Medulla oblongata (tissue), 1 donor: Measurements from ENCODE around the gene SCRN1.

Experiments
- DNase-seq: peaks from one replicate; pipeline ENCODE4 v3.0.0-alpha.2; 2015; ENCODE audit errors: extremely low spot score

Gene SCRN1

DNA sequence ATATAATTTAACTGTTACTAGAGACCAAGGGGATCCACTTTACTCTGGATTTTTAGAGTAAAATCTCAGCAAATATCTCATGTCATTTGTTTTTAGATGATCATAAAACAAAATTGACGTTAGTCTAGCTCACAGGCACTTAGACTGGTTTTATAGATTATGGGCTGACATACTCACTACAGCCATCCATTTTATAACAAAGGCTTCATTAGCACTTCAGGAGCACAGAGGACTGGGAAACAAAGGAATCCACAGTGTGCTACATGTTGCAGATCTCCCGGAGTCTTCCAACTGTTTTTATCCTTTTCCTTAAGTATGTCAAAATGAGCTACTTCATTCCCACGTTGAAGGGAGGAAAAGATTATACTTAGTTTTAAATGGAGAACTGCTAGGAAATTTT, 15.9 kb upstream of the SCRN1 start:
- peak; percentile 29 for DNase-seq

DNA sequence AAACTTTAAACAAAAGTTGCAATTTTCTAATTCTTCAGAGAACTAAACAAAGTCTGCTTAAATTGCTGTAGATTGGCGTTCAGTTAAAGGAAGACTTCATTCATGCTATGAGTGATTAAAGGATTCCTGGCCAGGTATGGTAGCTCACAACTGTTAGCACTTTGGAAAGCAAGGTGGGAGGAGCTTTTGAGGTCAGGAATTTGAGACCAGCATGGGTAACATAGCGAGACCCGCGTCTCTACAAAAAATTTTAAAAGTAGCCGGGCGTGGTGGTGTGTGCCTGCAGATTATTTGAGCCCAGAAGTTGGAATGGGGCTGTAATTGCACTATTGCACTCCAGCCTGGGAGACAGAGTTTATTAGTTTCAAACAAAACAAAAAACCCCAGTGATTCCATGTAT, 13.5 kb upstream of the SCRN1 start:
- no peak for DNase-seq

DNA sequence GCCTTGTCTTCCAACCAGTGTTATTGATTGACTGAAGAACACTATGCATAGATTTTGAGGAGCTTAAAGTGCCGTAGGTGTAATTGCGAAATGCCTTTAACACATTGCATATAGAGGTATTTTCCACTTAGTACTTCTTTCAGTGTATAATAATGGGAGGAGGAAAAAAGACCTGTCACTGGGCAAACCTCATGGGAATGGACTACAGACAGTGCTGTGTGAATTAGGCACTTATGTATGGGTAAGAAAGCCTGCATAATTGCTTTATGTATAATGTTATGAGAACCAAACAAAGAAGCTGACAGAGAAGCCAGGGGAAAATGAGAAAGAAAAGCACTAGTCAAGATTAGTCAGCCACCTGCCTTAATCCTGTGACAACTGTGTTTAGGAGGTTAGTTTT, 12.4 kb upstream of the SCRN1 start:
- DNase-seq: no peak

DNA sequence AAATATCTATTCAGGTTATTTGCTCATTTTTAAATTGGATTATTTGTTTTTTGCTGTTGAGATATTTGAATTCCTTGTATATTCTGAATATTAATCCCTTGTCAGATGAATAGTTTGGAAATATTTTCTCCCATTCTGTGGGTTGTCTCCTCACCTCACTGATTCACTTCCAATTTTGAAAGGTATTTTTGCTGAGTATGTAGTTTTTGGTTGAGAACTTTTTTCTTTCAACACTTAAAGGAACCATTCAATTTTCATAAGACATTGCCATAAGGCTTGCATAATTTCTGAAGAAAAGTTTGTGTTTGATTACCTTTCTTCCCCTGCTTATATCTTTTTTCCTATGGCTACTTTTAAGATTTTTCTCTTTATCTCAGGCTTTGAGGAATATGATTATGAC, 8.9 kb upstream of the SCRN1 start:
- DNase-seq: no peak

DNA sequence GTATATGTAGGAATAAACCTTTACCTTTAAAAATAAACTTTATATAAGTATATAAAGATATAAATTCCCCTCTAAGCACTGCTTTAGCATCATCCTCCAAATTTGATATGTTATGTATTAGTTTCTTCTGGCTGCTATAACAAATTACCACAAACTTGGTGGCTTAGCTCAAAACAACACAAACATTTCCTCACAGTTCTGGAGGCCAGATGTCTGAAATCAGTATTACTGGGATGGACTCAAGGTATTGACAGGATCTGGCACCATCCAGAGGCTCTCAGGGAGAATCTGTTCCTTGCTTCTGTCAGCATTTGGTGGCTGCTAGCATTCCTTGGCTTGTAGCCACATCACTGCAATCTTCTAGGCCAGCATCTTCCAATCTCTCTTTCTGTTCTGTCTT, 6.7 kb upstream of the SCRN1 start:
- no peak for DNase-seq

DNA sequence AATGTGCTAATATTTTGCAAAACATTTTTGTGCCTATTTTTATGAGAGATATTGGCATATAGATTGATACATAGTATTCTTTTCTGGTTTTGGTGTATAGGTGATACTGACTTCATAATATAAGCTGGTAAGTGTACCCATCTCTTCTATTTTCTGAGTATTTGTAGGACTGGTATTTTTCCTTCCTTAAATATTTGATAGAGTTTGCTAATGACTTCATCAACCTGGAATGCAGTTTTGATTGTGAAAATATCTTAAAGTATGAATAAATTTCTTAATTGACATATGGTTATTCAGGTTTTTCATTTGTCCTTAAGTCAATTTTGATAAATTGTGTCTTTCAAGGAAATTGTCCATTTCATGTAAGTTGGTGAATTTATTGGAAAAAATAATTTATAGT, 6.1 kb upstream of the SCRN1 start:
- no peak for DNase-seq

DNA sequence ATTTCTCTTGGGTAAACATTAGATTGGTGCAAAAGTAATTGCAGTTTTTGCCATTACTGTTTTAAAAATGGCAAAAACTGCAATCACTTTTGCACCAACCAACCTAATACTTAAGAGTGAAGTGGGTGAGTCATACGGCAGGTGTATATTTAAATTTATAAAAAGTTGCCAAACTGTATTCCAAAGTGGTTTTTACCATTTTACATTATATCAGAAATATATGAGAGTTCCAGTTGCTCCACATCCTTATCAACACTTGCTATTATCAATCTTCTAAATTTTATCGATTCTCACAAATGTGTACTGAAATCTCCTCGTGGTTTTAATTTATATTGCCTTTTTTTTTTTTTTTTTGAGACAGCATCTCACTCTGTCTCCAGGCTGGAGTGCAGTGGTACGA, 3.5 kb upstream of the SCRN1 start:
- DNase-seq: no peak

DNA sequence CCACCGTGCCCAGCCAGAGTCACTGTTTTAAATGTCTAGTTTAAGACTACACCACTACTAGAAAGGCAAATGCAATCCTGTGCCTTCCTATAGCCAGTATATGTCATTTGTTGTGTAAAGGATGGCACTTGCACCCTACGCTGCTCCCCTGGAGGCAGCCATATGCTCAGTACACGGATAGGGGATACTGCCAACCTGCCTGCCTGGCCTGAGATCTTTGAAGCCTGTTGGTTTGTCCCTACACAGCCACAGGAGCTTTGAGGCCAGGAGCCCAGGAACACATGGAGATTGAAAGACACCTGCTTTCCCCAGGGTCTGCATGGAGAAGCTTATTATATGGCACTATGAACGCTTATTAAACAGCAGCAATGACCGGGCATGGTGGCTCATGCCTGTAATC, 2.3 kb upstream of the SCRN1 start:
- no peak for DNase-seq

DNA sequence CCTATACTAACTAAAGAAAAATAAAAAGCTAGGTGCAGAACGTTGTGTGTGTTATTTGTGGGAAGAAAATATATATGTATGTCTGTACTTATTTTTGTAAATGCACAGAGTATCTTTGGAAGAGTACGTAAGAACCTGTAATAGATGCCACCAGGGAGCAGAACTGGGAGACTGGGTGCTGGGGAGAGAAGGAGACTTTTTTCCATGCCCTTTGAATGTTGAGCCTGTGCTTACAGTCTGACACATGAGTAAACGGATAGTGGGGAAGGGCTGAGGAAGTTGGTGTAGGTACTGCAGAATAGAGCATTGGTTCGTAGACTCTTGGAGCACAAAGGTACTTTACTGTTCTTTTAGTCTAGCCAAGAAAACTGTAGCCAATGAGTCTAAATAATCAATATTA, 1.3 kb upstream of the SCRN1 start:
- DNase-seq: no peak

DNA sequence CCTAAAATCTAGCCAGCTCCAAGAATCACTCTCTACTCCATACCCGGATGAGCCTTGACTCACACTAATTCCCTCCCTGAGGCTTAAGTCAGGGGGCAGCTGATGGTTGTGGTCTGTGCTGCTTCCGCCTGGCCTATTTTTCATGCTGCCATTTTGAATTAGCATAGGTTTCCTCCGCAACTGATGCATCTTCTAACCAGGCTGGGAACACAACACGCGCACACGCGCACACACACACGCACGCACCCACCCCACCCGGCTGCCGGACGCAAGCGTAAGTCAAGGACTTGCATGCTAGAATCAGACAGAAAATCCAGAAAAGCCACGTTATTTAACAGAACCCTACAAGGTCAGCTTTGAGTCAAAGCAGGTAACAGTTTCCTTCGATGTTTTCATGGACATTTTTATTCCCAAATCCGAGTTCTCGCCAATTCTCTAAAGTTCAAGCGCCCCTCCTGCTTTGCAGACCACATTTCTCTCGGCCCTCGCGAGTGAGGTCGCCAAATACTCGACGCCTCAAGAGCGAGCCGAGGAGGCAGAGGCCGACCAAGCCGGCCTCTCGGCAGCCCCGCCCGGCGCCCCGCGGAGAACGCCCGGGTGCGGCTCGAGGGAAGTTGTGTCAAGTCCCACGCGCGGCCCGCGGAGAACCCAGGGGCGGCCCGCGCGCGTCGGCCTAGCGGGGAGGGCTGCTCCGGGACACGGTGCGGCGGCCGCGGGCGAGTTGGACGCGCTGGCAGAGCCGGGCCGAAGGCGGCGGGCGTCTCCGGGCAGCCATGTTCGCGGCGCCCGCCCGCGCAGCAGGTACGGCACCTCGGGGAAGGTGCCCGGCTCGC, 961 bp downstream of the SCRN1 start:
- peak; percentile 69 for DNase-seq

DNA sequence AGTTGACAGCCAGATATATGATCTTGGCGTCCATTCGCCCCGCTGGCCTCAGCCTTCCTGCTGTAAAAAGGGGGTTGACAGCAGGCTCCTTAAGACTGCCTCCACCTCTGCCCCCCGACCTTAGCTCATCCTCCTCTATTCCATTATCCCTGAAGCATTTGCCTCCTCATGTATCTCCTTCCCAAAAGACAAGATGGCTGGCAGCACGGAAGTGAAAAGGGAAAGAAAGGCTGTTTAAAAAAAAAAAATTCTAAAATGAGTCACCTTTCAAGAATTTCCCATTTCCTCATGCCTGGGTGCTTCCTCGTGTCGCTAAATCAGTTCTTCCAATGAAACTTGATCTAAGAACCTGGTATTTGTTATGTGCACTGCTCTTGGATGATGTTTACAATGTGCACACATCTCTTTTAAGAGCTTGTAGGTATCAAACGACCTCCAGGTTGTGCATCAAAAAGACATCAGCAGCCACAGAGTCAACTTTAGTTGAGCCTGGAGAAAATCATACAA, 1.7 kb downstream of the SCRN1 start:
- peak; percentile 52 for DNase-seq

DNA sequence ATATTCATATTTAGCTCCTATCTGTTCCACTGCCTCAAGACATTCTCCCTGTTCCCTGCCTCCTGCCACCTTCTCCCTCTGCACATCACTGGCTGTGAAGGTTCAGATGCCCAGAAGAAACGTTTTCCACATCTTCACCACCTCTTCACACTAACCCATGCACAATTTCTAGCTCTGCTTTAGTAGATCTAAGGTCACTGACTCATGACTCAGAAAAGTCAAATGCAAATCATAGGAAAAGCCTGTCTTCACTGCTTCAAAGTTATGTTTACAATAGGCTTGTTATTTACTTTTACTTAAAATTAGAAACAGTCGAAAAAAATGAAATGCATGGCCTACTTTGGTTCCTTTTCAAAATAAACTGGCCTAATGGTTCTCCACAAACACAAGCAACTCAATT, 2.5 kb downstream of the SCRN1 start:
- no peak for DNase-seq

DNA sequence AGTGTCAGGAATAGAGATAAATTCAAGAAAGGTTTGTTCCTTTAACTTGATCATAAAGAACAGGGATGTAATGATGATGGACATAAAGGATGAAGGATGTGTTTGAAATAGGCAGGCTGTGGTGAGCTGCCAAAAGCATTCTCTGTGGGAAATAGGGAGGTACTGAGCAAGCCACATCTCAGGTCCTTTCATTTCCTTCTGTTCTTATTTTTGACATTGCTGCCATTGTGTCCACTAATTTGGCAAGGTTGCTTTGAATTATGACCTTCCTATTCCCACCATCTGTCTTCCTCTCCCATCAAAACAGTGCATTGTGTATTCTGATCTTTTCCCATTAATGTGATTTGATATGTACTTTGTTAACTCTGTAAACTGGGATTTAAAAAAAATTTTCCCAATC, 9.4 kb downstream of the SCRN1 start:
- DNase-seq: no peak

DNA sequence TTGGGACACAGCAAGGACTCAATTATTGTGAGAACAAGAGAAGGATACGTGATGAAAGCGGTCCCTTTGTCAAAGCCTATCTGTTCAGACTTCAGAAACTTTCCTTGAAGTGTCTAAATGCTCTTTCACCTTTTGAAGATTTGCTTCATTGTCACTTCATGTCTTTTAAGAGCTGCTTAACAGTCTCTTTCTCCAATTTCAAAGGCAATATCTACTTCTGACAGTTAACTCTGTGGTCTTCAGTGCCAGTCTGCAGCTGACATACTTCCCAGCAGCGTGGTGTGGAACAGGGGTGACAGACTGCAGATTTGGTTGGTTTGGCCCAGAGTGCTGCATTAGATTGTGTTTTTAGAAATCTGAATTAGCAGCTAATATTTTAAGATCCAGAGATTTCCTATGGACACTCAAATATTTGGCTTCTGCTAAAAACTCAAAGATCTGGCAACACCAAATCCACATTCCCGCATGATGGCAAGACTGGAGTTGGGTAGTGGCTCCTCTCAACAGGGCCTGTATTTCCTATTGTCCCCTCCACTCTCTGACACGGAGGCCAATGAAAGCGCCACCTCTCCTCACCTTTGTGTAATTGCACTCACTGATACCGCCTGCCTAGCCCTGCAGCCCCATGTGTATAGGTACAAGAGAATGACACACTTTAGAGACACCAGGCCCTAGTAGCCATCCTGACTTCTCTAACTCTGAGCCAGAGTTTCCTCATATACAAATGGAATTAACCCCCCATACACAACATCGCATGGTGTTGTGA, 11.5 kb downstream of the SCRN1 start:
- no peak for DNase-seq

DNA sequence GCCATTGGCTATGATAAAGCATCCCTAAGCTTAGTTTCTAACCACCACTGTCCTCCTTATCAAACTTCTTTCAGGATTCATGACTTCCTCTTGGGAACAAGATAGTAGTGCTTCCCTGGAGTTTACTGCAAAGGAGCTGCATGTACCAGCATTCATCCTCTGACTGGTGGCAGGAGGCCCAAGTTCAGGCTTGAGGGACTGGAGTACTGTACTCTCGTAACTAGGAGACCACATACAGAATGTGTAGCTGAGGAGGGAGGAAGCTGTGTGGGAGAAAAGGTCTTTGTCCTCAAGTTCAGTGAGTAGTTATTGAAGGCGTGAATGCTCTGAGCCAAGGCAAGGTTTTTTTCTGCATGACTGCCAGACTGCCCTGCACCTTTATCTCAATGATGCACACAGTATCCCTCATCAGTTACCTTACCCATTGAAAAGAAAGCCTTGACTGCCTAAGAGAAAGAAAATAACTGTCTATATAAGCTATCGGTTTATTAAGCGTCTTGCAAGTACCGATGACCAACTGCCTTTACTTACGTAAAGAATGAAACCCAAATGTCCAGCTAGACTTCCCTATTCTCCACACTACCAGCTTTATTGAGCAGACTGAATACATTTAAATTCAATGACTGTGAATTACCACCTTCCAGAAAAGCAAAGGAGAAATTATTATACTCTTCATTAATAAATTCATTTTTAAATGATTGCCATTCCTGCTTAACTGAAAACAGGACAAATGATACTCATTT, 12.8 kb downstream of the SCRN1 start:
- DNase-seq: peak; percentile 70

DNA sequence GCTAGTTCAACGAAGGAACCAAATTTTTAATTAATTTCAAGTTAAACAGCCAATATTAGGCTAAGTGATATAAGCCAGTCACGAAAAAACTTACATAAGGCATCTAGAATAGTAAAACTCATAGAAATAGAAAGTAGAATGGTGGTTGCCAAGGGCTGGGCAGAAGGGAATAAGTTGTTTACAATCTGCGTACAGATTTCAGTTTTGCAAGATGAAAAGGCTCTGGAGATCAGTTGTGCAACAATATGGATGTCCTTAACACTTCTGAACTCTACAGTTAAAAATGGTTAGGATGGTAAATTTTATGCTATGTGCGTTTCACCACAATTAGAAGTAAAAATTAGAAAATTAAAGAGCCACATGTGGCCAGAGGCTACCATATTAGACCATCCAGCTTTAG, 13.3 kb downstream of the SCRN1 start:
- no peak for DNase-seq

DNA sequence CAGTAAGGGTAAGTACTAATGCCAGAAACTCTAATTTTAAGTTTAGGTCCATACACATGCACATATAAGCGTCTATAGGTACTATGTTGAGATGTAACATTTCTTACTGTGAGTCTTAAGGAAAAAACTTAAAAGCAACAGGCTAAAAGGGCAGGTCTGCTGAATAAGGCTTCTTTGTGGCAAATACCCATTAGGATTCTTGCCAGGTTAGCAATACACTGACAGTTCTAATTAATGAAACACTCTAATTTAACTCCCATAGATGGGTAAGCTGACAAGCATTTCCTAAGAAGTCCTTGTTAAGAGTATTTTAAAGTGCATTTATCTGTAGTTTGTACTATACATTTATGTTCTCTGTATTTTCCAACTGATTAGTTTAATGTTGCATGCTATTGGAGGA, 14.0 kb downstream of the SCRN1 start:
- DNase-seq: no peak

DNA sequence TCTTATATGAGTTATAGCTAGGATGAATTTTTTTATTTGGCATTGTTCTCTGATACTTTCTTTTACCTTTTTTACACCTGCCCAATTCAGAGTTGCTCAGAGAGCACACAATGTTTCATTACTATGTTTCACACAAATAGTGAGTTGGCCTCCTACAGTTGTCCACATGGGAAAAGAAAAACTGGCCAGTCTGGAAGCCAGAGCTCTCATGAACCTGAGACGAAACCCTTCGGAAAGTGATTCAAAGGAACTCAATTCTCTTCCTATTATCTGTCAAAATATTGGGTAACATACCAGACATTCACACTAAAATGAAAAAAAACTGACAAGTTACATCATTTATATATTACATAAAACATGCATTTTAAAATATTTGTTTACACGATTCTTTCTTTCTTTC, 15.3 kb downstream of the SCRN1 start:
- DNase-seq: no peak

DNA sequence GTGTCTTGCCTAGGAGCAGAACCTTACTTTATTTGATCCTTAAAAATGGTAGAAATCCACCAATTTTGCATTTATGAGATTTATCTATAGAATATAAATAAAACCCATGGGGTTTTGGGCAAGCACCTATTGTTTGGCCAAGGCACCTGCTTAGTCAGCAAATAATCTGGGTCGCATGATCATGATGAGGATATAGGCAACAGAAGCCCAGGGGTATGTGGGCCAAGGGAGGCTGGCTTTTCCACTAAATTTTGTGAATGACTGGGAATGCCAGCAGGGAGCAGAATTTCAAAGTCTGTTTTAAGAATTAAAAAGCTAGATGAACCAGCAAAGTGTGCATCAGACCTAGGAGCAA, 17.3 kb downstream of the SCRN1 start:
- no peak for DNase-seq

DNA sequence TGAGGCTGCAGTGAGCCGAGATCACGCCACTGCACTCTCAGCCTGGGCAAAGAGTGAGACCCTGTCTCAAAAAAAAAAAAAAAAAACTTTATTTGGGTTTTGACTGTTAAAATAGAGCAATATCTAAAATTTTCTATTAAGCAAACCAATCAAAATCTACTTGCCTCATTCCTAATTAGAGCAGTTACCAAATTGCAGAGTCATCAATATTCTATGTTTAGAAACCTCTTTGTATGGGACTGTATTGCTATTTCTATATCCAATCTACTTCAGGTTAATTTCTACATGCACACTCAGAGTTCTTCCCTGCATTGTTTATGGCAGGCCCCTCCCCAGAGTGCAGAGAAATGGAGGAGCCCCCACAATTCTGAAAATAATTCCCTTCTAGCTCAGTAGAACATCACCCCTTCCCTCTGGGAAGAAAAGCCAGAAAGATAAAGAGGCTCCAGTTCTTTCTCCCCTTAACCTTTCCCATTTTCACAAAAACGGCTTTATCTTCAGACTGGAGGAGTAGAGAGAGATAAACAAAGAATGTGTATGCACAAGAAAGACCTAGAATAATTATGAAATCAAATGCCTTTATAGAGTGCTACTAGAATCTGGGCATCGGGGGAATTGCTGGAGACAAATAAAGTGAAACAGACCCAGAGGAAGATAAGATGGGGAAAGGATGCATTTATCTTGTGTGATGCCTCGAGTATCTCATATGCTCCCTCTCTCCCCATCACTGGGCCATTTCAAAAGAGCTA, 17.9 kb downstream of the SCRN1 start:
- no peak for DNase-seq

DNA sequence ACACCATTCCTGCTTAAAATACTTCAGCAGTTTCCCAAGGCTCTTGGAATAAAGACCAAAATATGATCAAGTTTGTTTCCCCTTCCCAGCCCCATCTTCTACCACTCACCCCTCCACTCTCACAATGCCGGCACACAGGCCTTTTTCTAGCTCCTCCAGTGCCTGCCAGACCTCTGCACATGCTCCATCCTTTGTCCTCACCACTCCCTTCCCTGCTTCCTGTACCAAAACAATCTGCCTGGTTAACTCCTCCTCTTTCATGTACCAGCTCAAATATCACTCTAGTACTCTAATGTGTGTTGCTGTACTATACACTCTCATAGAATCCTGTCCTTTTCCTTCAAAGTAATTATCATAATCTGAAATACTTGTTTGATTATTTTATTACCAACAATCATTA, 19.4 kb downstream of the SCRN1 start:
- no peak for DNase-seq

DNA sequence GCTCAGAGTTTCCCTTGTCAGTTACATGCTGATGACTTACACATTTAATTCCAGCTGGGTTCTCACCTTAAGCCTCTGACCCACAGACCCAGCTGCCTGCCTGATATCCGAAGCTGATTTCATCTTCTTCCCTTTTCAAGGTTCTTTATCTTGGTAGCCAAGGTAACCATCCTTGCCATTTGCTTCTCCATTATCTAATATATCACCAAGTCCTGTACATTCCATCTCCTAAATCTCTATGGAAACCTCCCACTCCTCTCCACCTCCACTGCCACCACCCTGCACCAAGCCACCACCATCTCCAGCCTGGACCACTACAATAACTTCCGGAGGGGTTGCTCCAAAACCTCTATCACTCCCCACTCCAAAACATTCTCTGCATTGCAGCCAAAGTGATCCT, 19.9 kb downstream of the SCRN1 start:
- no peak for DNase-seq
